Measurements from ENCODE around the gene TEX13D.

TEX13D gene

DNA sequence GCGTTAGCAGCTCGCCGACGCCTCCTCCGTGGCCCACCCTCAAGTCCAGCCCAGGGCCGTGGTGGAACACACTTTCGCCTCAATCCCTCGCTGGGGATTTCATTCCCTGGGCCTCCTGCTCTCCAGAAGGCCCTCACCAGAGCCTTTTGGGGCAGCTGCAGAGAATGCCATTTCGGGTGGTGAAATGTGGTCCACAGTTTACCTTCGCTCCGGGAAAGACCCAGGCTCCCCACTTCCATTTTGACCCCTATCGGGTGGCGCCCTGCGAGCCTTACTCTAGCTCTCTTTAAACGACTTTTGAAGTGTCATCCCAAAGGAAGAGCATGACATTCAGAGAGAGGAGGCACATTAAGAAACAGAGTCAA, 14.4 kb downstream of the TEX13D start:
- Histone ChIP-seq H3K4me1 (ENCODE audit: low read depth, poor library complexity, severe bottlenecking) (no peaks in the 10 kb centered on the region), H2AFZ (ENCODE audit: low read depth) (no peak overlapping the region), H3K27ac (no peak overlapping the region), H3K4me3 (IDR thresholded peaks at IDR 0.05; ENCODE audit: insufficient read depth, low read depth, low read length) (no peak overlapping the region), H3K4me2 (no peak overlapping the region), H3K27me3 (ENCODE audit: insufficient read depth, low read depth) (no peaks in the 10 kb centered on the region), H3K79me2 (ENCODE audit: insufficient read depth, low read depth) (no peaks in the 10 kb centered on the region), H4K20me1 (ENCODE audit: insufficient read depth) (no peaks in the 10 kb centered on the region), H3K9ac (no peak overlapping the region), H3K36me3 (ENCODE audit: insufficient read depth) (no peaks in the 10 kb centered on the region)
- TF ChIP-seq, protein P1, sequence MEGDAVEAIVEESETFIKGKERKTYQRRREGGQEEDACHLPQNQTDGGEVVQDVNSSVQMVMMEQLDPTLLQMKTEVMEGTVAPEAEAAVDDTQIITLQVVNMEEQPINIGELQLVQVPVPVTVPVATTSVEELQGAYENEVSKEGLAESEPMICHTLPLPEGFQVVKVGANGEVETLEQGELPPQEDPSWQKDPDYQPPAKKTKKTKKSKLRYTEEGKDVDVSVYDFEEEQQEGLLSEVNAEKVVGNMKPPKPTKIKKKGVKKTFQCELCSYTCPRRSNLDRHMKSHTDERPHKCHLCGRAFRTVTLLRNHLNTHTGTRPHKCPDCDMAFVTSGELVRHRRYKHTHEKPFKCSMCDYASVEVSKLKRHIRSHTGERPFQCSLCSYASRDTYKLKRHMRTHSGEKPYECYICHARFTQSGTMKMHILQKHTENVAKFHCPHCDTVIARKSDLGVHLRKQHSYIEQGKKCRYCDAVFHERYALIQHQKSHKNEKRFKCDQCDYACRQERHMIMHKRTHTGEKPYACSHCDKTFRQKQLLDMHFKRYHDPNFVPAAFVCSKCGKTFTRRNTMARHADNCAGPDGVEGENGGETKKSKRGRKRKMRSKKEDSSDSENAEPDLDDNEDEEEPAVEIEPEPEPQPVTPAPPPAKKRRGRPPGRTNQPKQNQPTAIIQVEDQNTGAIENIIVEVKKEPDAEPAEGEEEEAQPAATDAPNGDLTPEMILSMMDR (conservative IDR thresholded peaks at IDR 0.05; ENCODE audit: low read depth, low read length) = no peak

DNA sequence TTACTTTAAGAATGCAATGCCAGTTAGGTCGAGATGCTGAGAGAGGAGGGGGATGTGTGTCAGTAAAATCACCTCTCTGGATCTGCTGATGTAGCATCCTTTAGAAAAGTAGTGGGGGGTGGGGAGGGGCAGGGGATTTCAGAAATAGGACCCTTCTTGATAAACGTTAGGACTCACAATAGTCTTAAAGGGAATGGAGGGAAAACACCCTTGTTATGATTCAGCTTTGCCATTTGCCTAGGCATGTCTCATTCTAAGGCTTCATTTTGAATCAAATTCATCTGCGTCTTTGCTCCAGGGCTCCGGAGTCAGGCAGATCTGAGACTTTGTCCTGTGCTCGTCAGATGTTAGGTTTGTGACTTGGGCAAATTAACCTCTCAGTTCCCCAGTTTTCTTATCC, 14.8 kb downstream of the TEX13D start:
- Histone ChIP-seq H3K27me3 (ENCODE audit: insufficient read depth, low read depth) (no peaks in the 10 kb centered on the region), H3K36me3 (ENCODE audit: insufficient read depth) (no peaks in the 10 kb centered on the region), H3K4me3 (IDR thresholded peaks at IDR 0.05; ENCODE audit: insufficient read depth, low read depth, low read length) (no peak overlapping the region), H3K4me1 (ENCODE audit: low read depth, poor library complexity, severe bottlenecking) (no peaks in the 10 kb centered on the region), H2AFZ (ENCODE audit: low read depth) (no peak overlapping the region), H3K4me2 (no peak overlapping the region), H3K9ac (no peak overlapping the region), H3K27ac (no peak overlapping the region), H4K20me1 (ENCODE audit: insufficient read depth) (no peaks in the 10 kb centered on the region), H3K79me2 (ENCODE audit: insufficient read depth, low read depth) (no peaks in the 10 kb centered on the region)
- TF ChIP-seq, protein P1 (conservative IDR thresholded peaks at IDR 0.05; ENCODE audit: low read depth, low read length) = no peak

DNA sequence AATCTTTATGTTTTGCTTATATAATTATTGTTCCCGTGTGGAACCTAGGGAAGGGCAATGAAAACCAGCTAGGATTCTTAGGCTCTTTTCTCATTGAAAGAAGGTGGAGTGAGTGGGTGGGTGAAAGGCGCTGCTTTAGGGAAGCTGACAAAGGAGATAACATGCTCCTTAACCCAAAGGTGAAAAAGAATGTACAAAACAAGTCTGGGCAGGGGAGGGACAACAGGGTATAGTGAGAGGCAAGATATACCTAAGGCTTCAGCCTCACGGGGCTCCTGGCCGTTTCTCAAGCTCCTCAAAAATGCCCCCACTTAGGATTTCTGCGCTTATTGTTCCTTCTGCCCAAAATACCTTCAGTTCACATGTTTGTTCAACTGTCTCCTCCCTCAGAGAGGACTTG, 15.7 kb downstream of the TEX13D start:
- Histone ChIP-seq H3K27me3 (ENCODE audit: insufficient read depth, low read depth) (no peaks in the 10 kb centered on the region), H3K9ac (no peak overlapping the region), H2AFZ (ENCODE audit: low read depth) (no peak overlapping the region), H3K4me2 (no peak overlapping the region), H3K27ac (no peak overlapping the region), H3K4me3 (IDR thresholded peaks at IDR 0.05; ENCODE audit: insufficient read depth, low read depth, low read length) (no peak overlapping the region), H3K79me2 (ENCODE audit: insufficient read depth, low read depth) (no peaks in the 10 kb centered on the region), H4K20me1 (ENCODE audit: insufficient read depth) (no peaks in the 10 kb centered on the region), H3K4me1 (ENCODE audit: low read depth, poor library complexity, severe bottlenecking) (no peaks in the 10 kb centered on the region), H3K36me3 (ENCODE audit: insufficient read depth) (no peaks in the 10 kb centered on the region)
- TF ChIP-seq, protein P1 (conservative IDR thresholded peaks at IDR 0.05; ENCODE audit: low read depth, low read length) = no peak

DNA sequence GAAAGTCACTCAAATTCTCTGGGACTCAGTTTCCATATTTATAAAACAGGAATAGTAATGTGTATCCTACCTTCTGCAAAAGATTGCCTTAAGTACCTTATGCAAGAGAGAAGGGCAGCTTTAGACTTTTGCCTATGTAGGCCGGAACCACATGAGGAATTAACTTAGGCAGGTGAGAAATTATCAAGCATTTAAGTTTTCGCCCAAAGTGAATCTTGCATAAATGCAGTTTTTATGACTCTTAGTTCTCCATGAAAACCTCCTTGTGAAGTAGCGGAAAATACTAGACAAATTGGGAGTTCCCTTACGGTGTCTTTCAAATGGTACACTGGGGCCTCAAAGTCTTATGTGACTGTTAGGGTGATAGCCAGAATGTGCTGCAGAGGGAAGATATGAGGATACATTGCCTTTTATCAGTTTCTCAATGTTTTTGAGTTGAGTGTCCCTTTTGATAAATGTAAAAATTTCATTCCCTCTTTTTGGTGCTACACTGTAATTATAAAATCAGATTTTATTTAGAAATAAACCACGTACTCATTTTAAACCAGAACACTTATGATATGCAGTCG, 16.5 kb downstream of the TEX13D start:
- Histone ChIP-seq H3K9ac (no peak overlapping the region), H3K36me3 (ENCODE audit: insufficient read depth) (no peaks in the 10 kb centered on the region), H3K4me1 (ENCODE audit: low read depth, poor library complexity, severe bottlenecking) (no peaks in the 10 kb centered on the region), H2AFZ (ENCODE audit: low read depth) (no peak overlapping the region), H3K27me3 (ENCODE audit: insufficient read depth, low read depth) (no peaks in the 10 kb centered on the region), H3K4me3 (IDR thresholded peaks at IDR 0.05; ENCODE audit: insufficient read depth, low read depth, low read length) (no peak overlapping the region), H3K79me2 (ENCODE audit: insufficient read depth, low read depth) (no peaks in the 10 kb centered on the region), H4K20me1 (ENCODE audit: insufficient read depth) (no peaks in the 10 kb centered on the region), H3K4me2 (no peak overlapping the region), H3K27ac (no peak overlapping the region)
- TF ChIP-seq, protein P1 (conservative IDR thresholded peaks at IDR 0.05; ENCODE audit: low read depth, low read length) = no peak

All from KMS-11 (cell line).